Activated CD4-positive, alpha-beta T cell treated with anti-CD3 and anti-CD28 coated beads, Interleukin-2, Interleukin-6, amounts not matched to agents 100 ng/mL and 50 ng/mL, durations not matched to agents 16 hours and 8 hours (primary cell): ENCODE results near the gene MYO3A.
"Not testable (repeated sequence)": the region's sequence is repeated elsewhere in the genome, so short reads cannot be mapped to it uniquely, and the experiment has no call there.

Experiments
- DNase-seq: peaks from one replicate; pipeline ENCODE4 v3.0.0-alpha.2; 2020

MYO3A gene

DNA sequence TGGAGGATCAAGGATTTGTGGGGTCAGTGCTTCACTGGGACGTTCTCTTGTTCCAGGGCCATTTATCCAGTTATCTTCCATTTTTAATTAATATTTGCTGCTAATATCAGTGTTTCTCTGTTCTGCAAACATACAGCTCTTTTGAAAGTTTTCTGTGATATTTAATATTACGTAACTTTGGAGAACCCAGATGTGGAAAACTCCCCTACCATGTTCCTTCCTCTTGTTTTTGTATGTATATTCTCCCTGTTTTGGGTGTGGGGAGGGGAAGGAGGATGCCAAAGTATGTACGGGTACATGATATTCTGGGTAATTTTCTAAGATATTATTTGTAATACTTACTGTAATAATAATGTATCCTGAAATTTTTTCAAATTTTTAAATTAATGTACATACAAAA is 55.9 kb downstream of the MYO3A start:
- no peak for DNase-seq

DNA sequence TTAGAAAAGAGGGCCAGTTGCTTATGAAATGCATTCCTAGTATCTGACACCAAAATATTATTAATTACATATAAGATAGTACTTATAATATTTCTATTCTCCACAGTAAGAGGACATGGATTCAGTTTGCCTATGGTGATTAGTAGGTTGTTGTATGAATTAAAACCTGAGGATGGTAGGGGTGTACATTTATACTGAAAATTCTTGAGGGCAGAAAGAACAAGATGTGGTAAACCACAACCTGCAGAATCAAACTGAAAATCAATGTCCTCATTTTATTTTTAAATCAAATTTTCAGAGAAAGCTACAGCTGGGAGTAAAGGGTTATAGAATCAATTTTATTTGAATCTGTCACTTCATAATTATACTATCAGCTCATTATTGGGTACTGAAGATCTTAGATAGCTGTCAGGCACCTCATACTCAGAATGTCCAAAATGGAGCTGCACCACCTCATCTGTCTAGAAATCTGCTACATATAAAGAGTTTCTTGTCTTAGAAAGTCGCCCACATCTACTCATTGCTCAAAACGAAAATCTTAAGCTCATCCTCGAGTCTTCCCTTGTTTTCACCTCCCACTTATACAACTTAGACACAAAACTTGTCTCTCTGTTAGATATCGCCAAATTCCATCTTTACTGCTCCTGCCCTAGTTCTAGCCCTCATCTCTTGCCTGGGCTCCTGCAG is 65.4 kb downstream of the MYO3A start:
- DNase-seq: peak; percentile 4

GRCh38 chr10:26000971-26001370 is 66.9 kb downstream of the MYO3A start:
- DNase-seq: no peak

DNA sequence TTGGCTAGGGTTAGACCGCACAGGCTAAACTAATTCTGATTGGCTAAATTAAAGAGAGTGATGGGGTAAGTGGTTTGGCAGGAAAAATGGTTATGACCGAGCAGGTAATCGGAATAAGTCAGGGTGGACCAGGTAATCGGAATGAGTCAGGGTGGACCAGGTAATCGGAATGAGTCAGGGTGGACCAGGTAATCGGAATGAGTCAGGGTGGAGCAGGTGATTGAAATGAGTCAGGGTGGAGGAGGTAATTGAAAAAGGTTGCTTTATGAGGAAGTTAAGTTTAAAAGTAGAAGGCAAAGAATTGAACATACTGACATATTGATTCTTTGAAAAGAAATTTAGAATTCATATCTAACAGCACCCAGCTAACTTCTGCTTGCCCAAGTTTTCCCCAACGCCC is 68.4 kb downstream of the MYO3A start:
- not testable (repeated sequence) for DNase-seq

GRCh38 chr10:26015092-26015491 is 81.1 kb downstream of the MYO3A start:
- DNase-seq: no peak

- no peak for DNase-seq
Measured at GRCh38 chr10:26022831-26023230, 88.8 kb downstream of the MYO3A start.

- no peak for DNase-seq
Measured at GRCh38 chr10:26024303-26024702, 90.3 kb downstream of the MYO3A start.

GRCh38 chr10:26025523-26025922 is 91.5 kb downstream of the MYO3A start:
- DNase-seq: no peak

DNA sequence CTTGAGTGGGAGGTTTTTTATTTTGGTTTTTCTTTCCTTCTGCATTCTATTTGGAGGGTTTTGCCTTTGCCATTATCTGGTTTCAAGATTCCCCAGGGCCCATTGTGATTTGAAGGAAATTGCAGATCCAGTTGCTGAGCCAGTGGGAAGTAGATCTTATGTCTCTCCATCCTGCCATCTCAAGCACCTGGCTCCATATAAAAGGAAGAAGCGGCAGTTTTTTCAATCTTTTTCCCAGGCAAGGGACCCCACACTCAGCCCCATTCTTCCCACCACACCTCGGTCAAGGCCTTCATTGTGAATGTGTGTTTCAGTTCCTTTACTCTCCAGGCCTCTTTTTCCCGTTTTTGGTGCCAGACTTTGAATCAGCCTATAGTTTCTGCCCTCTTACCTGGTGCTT is 95.8 kb downstream of the MYO3A start:
- DNase-seq: no peak

- no peak for DNase-seq
Measured at GRCh38 chr10:26031300-26031699, 97.3 kb downstream of the MYO3A start.

- DNase-seq: no peak
Measured at GRCh38 chr10:26043469-26043868, 109.4 kb downstream of the MYO3A start.

GRCh38 chr10:26044141-26044749 is 110.2 kb downstream of the MYO3A start:
- DNase-seq: no peak

DNA sequence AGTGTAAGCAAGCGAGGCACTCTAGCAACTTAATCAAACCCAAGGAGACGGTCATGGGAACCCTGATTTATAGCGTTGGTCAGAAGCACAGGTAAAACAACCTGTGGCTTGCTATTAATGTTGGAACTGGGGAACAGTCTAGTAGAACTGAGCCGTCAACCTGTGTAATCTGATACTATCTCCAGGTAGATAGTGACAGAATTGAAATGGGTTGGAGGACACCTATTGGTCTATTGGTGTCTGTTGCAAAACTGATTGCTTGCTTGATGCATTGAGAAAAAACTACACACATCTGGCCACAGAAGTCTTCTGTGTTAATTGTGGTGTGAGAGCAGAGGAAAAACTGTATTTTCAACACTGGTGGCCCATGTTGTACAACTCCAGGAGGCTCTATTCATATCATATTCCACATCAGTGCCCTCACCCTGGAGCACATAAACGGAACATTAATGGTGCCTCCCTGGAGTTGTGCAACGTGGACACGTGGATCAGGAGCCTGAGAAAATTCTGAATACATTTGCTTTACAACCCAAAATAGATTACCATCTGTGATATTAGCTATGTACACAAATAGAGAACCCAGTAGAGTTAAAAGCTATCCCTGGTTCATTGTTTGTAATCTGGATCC is 112.2 kb downstream of the MYO3A start:
- DNase-seq: no peak

DNA sequence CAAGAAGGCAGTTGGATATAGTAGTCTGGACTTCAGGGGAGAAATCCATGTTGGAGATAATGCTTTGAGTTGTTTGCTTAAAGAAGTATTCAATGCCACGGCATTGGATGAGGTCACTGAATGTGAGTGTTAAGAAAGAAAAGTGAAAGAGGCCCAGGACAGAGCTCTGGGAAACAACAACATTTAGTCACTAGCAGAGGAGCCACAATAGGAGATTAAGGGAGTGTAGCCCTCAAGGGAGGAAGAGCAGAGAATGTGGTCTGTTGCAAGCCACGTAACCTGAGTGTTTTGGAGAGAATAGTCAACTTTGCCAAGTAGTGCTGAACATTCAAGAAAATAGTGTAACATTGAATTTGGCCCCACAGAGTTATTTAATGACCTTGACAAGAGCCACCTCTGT is 114.7 kb downstream of the MYO3A start:
- DNase-seq: no peak

DNA sequence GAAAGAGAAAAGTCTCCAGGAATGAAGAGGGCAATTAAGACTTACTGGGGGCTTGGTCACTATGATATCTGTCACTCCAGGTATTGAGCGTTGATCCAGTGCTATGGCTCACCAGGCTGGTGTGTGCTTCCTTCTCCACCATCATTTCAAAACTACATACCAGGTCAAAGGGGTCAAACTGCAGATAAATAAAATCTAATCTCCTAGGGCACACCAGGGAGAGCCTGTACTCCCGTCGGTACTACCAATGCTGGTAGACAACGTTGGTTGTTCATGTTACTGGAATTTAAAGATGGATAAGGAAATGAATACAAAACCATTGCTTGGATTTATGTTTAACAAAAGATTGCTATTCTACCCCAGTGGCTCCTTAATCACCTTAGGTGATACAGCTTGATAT is 118.3 kb downstream of the MYO3A start:
- DNase-seq: no peak

- no peak for DNase-seq
Measured at GRCh38 chr10:26057466-26057865, 123.4 kb downstream of the MYO3A start.

- no peak for DNase-seq
Measured at GRCh38 chr10:26064106-26064505, 130.1 kb downstream of the MYO3A start.

DNA sequence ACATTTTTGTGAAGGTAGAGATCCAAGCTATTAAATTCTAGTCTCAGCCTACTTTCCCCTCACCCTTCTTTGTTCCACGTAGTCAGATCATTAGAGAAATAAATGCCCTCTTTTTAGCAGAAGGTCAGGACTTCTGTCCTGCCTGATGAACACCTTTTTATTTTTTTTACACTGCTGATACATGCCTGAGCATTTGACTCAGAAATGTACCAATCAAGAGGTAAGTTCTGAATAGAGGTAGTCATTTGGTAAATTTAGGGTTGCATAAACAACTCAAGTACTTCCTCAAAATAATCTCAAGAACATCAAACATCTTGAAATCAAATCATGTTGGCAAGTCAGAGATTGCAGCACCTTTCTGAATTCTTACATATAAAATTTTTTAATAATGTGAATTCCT is 133.7 kb downstream of the MYO3A start:
- DNase-seq: no peak

DNA sequence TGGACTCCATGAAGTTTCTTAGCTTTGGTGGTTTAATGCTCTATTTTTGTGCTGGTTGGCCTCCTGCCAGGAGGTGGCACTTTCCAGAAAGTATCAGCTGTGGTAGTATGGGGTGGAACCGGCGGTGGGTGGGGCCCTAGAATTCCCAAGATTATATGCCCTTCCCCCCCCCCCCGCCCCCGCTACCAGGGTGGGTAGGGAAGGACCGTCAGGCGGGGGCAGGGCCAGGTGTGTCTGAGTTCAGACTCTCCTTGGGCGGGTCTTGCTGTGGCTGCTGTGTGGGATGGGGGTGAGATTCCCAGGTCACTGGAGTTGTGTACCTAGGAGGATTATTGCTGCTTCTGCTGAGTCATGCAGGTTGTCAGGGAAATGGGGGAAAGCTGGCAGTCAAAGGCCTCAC is 146.9 kb downstream of the MYO3A start:
- DNase-seq: not testable (repeated sequence)

DNA sequence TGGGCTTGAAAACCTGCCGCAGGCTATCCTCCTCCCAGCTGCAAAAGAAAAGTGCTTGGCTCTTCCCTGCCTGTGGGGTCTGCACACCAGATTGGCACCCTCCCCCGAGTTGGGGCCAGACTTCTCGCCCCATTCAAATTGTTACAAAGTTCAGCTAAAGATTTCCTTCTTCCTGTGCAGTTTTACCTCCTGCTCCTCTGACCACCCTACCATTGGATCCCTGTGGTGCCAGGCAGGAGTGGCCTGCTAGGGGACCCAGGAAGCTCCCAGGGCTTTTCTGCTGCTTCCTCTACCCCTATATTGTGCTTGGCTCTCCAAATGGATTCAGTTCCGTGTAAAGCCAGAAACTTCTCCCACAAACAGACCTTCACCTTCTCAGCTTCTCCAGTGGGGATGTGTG is 147.4 kb downstream of the MYO3A start:
- DNase-seq: no peak

GRCh38 chr10:26085549-26085948 is 151.5 kb downstream of the MYO3A start:
- no peak for DNase-seq

DNA sequence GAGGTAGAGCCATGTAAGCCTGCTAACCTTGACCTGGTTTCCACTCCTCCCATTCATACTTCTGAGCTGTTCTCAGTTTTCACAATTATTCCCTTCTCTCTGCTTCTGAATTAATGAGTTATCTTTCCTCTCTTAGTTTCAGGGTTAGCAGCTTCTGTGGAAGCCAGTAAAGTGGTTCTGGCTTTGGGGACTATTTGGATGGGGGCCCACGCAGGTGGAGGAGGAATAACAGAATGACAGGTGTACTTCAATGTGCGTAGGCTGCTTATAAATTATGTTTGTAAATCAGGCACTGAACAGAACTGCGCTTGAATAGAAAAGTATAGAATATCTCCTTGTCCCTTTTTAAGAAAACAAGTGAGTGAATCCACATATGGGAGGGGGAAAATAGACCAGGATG is 153.6 kb downstream of the MYO3A start:
- no peak for DNase-seq

- DNase-seq: no peak
Measured at GRCh38 chr10:26090026-26090425, 156.0 kb downstream of the MYO3A start.

GRCh38 chr10:26090762-26091161 is 156.7 kb downstream of the MYO3A start:
- DNase-seq: no peak

GRCh38 chr10:26093229-26093628 is 159.2 kb downstream of the MYO3A start:
- no peak for DNase-seq
